ENCODE data around the gene TNK2.
"Not testable (repeated sequence)": the region's sequence is repeated elsewhere in the genome, so short reads cannot be mapped to it uniquely, and the experiment has no call there.

TNK2 gene

GRCh38 chr3:195822131-195822696 is 86.1 kb downstream of the TNK2 start:
- no peak for TF ChIP-seq CTCF (IDR thresholded peaks at IDR 0.05; ENCODE audit: low read depth, low read length)
- no peak overlapping the region for H3K4me3 ChIP-seq (ENCODE audit: low read depth, low read length)

- TF ChIP-seq CTCF (IDR thresholded peaks at IDR 0.05; ENCODE audit: low read depth, low read length): no peak
- H3K4me3 ChIP-seq (ENCODE audit: low read depth, low read length): no peak overlapping the region
Observed at GRCh38 chr3:195821403-195822130, 86.8 kb downstream of the TNK2 start.

- no peak overlapping the region for H3K4me3 ChIP-seq (ENCODE audit: low read depth, low read length)
- TF ChIP-seq CTCF (IDR thresholded peaks at IDR 0.05; ENCODE audit: low read depth, low read length): no peak
Observed at GRCh38 chr3:195820901-195821300, 87.5 kb downstream of the TNK2 start.

- no peak for TF ChIP-seq CTCF (IDR thresholded peaks at IDR 0.05; ENCODE audit: low read depth, low read length)
- no peak overlapping the region for H3K4me3 ChIP-seq (ENCODE audit: low read depth, low read length)
Observed at GRCh38 chr3:195820186-195820585, 88.2 kb downstream of the TNK2 start.

- H3K4me3 ChIP-seq (ENCODE audit: low read depth, low read length): no peak overlapping the region
- no peak for TF ChIP-seq CTCF (IDR thresholded peaks at IDR 0.05; ENCODE audit: low read depth, low read length)
Observed at GRCh38 chr3:195818301-195818700, 90.0 kb downstream of the TNK2 start.

GRCh38 chr3:195817578-195818135 is 90.7 kb downstream of the TNK2 start:
- no peak for TF ChIP-seq CTCF (IDR thresholded peaks at IDR 0.05; ENCODE audit: low read depth, low read length)
- H3K4me3 ChIP-seq (ENCODE audit: low read depth, low read length): no peak overlapping the region

GRCh38 chr3:195816276-195816913 is 92.0 kb downstream of the TNK2 start:
- H3K4me3 ChIP-seq (ENCODE audit: low read depth, low read length): not testable (repeated sequence)

Measured in WI38 (cell line).